ENCODE measurements around the gene POP4. TPM values are rescaled to one million over a fixed set of nuclear protein-coding genes. Genes with fewer than 3 reads are reported as not detected.

The POP4 gene
- total and polyA plus RNA-seq, 2 donors from 2014 or later: 60.5 to 87.9 TPM

DNA sequence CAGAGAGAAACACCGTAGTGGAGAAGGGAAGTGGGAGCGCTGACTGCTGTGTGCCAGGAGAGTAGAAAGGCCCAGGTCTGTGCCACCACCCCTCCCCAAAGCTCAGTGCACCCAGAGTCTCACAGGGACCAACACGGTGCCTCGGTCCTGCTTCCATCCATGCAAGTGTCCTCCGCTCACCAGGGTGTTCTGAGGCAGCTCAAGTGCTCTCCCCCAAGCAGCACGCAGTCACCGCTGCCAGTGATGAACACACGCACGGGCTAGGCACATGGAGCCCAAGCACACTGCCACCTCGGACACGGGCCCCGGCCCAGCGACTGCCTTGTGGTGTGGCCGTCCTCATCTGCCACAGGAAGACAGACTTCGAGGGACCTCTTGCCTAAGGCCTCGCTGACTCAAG, 10.5 kb downstream of the POP4 start:
- Histone ChIP-seq H3K27me3 (ENCODE audit: control insufficient read depth, insufficient read depth, low read length) (no peaks in the 10 kb centered on the region), H3K4me3 (ENCODE audit: low read length in 3 of 3) (no peak overlapping the region), H3K27ac (ENCODE audit: low read depth in 2 of 2, low read length in 2 of 2) (no peak overlapping the region), H3K9me3 (ENCODE audit: control insufficient read depth in 2 of 3, insufficient read depth in 1 of 3, low read length in 3 of 3) (no peaks in the 10 kb centered on the region), H3K36me3 (ENCODE audit: control insufficient read depth in 2 of 3, insufficient read depth in 3 of 3, low read length in 3 of 3) (peaks cover 4 to 27% (median 22%) of the 10 kb centered on the region in 3 donors), H3K4me1 (ENCODE audit: control insufficient read depth in 2 of 3, insufficient read depth in 2 of 3, low read depth in 1 of 3, low read length in 3 of 3) (no peaks in the 10 kb centered on the region), H3K9ac (ENCODE audit: low read length in 3 of 3) (no peak overlapping the region)
- FAIRE-seq: no peak
- peak in 1 of 5 donors; percentile 67 for DNase-seq
- no peak for TF ChIP-seq CTCF (IDR thresholded peaks at IDR 0.05; ENCODE audit: borderline replicate concordance, extremely low read depth, insufficient read depth)
- intact Hi-C loops (cut with DNase I): loop anchor here (10.0 kb wide), 1 partner anchor 98 kb away; the partner anchor contains the start of gene C19orf12

DNA sequence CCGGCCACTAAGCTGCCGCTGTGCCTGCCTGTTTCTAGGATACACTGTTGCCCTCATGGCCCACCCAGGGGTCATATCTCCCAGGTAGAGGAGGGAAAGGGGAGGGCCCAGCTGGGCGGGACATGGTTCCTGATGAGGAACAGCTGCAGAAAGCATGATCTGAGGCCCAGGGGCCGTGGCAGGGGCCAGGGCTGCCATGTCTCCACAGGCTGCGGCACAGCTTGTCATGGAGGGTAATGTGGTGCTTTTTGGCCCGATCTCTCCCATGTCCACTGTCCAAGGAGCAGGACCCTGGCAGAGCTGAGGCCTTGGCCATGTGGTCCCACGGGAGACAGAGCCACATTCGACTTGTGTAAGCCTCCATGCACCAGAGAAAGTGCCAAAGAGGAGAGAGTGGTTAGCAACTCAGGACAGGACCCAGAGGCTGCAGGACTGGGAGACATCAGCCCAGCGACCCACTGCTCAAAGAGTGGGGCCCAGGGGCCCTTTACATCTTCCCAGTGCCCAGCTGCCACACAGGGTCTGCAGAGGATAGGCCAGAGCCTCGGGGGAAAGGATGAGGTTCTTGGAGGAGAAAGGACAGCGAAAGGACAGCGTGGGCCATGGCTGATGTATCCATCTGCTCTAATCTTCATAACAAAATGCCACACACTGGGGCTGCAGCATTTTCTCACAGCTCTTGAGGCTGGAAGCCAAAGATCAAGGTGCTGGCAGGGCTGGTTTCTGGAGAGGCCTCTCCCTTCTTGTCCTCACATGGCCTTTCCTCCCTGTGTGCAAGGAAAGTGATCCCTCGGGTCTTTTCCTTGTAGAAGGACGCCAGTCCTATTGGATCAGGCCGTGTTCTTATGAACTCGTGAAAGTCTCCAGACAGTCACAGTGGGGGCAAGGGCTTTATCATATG, 11.5 kb downstream of the POP4 start:
- Histone ChIP-seq H3K9ac (ENCODE audit: low read length in 3 of 3) (no peak overlapping the region), H3K36me3 (ENCODE audit: control insufficient read depth in 2 of 3, insufficient read depth in 3 of 3, low read length in 3 of 3) (peaks cover 0 to 17% (median 11%) of the 10 kb centered on the region in 3 donors), H3K27ac (ENCODE audit: low read depth in 2 of 2, low read length in 2 of 2) (no peak overlapping the region), H3K4me1 (ENCODE audit: control insufficient read depth in 2 of 3, insufficient read depth in 2 of 3, low read depth in 1 of 3, low read length in 3 of 3) (no peaks in the 10 kb centered on the region), H3K4me3 (ENCODE audit: low read length in 3 of 3) (no peak overlapping the region), H3K27me3 (ENCODE audit: control insufficient read depth, insufficient read depth, low read length) (no peaks in the 10 kb centered on the region), H3K9me3 (ENCODE audit: control insufficient read depth in 2 of 3, insufficient read depth in 1 of 3, low read length in 3 of 3) (no peaks in the 10 kb centered on the region)
- peak in 2 of 5 donors; percentile 35 to 63 for DNase-seq
- no peak for FAIRE-seq
- intact Hi-C loops (cut with DNase I): loop anchor here (10.0 kb wide), 1 partner anchor 97 kb away; the partner anchor contains the start of gene C19orf12
- TF ChIP-seq CTCF (IDR thresholded peaks at IDR 0.05; ENCODE audit: borderline replicate concordance, extremely low read depth, insufficient read depth): no peak

DNA sequence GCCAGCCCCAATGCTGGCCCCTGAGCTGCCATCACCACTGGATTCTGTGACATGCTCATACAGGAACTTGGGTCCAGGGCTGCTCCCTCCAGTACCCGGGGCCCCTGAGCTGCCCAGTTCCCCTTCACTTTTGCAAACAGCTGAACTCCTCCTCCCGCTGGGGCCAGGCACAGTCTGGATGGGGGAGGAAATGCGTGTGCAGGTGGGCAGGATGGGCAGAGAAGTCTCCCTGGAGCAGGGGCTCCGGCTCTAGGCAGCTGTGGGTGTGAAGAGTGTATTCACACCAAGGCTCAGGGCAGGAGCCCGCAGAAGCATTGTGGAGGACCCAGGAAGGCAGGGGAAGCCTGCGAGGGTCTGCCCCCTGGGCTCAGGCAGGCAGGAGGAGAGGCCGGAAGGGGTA, 12.4 kb downstream of the POP4 start:
- no peak for FAIRE-seq
- H3K9ac ChIP-seq (ENCODE audit: low read length in 3 of 3): no peak overlapping the region
- H3K9me3 ChIP-seq (ENCODE audit: control insufficient read depth in 2 of 3, insufficient read depth in 1 of 3, low read length in 3 of 3): no peaks in the 10 kb centered on the region
- peak in 1 of 5 donors; percentile 54 for DNase-seq
- no peaks in the 10 kb centered on the region for H3K4me1 ChIP-seq (ENCODE audit: control insufficient read depth in 2 of 3, insufficient read depth in 2 of 3, low read depth in 1 of 3, low read length in 3 of 3)
- intact Hi-C loops (cut with DNase I): loop anchor here (10.0 kb wide), 1 partner anchor 96 kb away; the partner anchor contains the start of gene C19orf12
- no peak overlapping the region for H3K4me3 ChIP-seq (ENCODE audit: low read length in 3 of 3)
- TF ChIP-seq CTCF (IDR thresholded peaks at IDR 0.05; ENCODE audit: borderline replicate concordance, extremely low read depth, insufficient read depth): no peak
- no peak overlapping the region for H3K27ac ChIP-seq (ENCODE audit: low read depth in 2 of 2, low read length in 2 of 2)
- H3K27me3 ChIP-seq (ENCODE audit: control insufficient read depth, insufficient read depth, low read length): no peaks in the 10 kb centered on the region
- peaks cover 0 to 9% (median 7%) of the 10 kb centered on the region in 3 donors for H3K36me3 ChIP-seq (ENCODE audit: control insufficient read depth in 2 of 3, insufficient read depth in 3 of 3, low read length in 3 of 3)

All from kidney (tissue), 14 donors.